ENCODE results near the gene AK5. TPM values are rescaled to one million over a fixed set of nuclear protein-coding genes. Genes with fewer than 3 reads are reported as not detected.

AK5 gene
- total RNA-seq, 4 donors from 2014 or later: 16.7 to 21.3 (median 20.0) TPM

- H3K27ac ChIP-seq: no peak overlapping the region
- DNase-seq (ENCODE audit: low spot score in 2 of 2): no peak
- 80 to 84% methylated on average over 2 of the region's 2 CpGs for WGBS, 2 donors
- no peaks in the 10 kb centered on the region for H3K9me3 ChIP-seq
- H3K36me3 ChIP-seq: no peaks in the 10 kb centered on the region
- peaks cover 0 to 17% (median 4%) of the 10 kb centered on the region in 4 donors for H3K4me1 ChIP-seq
- TF ChIP-seq EP300 (IDR thresholded peaks at IDR 0.05) (no peak), POLR2A (IDR thresholded peaks at IDR 0.05) (no peak), CTCF (IDR thresholded peaks at IDR 0.05) (no peak)
- no peak overlapping the region for H3K4me3 ChIP-seq
- H3K27me3 ChIP-seq: no peaks in the 10 kb centered on the region
Measured at GRCh38 chr1:77465139-77465538, 183.3 kb downstream of the AK5 start.

- 83 to 94% methylated on average over 5 of the region's 5 CpGs for WGBS, 2 donors
- no peak for DNase-seq (ENCODE audit: low spot score in 2 of 2)
Measured at GRCh38 chr1:77465922-77466321, 184.1 kb downstream of the AK5 start.

GRCh38 chr1:77467021-77467595 lies 185.3 kb downstream of the AK5 start:
- DNase-seq (ENCODE audit: low spot score in 2 of 2): no peak
- Histone ChIP-seq H3K27me3 (no peaks in the 10 kb centered on the region), H3K36me3 (no peaks in the 10 kb centered on the region), H3K27ac (peak overlapping the region in 3 of 4 donors; percentile 33 to 73 (median 63)), H3K4me3 (no peak overlapping the region), H3K9me3 (no peaks in the 10 kb centered on the region), H3K4me1 (peaks cover 0 to 17% (median 4%) of the 10 kb centered on the region in 4 donors)
- TF ChIP-seq POLR2A (IDR thresholded peaks at IDR 0.05) (no peak), CTCF (IDR thresholded peaks at IDR 0.05) (no peak), EP300 (IDR thresholded peaks at IDR 0.05) (no peak)
- WGBS, 2 donors: 32 to 59% methylated on average over 2 of the region's 2 CpGs

More at GRCh38 chr1:77465922-77466321, 184.1 kb downstream of the AK5 start:
- no peaks in the 10 kb centered on the region for H3K36me3 ChIP-seq
- H3K4me3 ChIP-seq: no peak overlapping the region
- no peaks in the 10 kb centered on the region for H3K9me3 ChIP-seq
- H3K4me1 ChIP-seq: peaks cover 0 to 17% (median 4%) of the 10 kb centered on the region in 4 donors
- no peak overlapping the region for H3K27ac ChIP-seq
- TF ChIP-seq EP300 (IDR thresholded peaks at IDR 0.05): no peak
- TF ChIP-seq POLR2A (IDR thresholded peaks at IDR 0.05): no peak
- TF ChIP-seq CTCF (IDR thresholded peaks at IDR 0.05): no peak
- H3K27me3 ChIP-seq: no peaks in the 10 kb centered on the region

GRCh38 chr1:77467741-77468140 lies 185.9 kb downstream of the AK5 start:
- Histone ChIP-seq H3K9me3 (no peaks in the 10 kb centered on the region), H3K4me1 (peaks cover 0 to 17% (median 4%) of the 10 kb centered on the region in 4 donors), H3K36me3 (no peaks in the 10 kb centered on the region), H3K4me3 (no peak overlapping the region), H3K27ac (peak overlapping the region in 3 of 4 donors; percentile 33 to 73 (median 63)), H3K27me3 (no peaks in the 10 kb centered on the region)
- TF ChIP-seq POLR2A (IDR thresholded peaks at IDR 0.05): no peak
- TF ChIP-seq EP300 (IDR thresholded peaks at IDR 0.05): no peak
- TF ChIP-seq CTCF (IDR thresholded peaks at IDR 0.05): no peak
- DNase-seq (ENCODE audit: low spot score in 2 of 2): no peak
- WGBS, 2 donors: 43 to 57% methylated on average over 2 of the region's 2 CpGs

GRCh38 chr1:77468257-77468948 lies 186.6 kb downstream of the AK5 start:
- TF ChIP-seq EP300 (IDR thresholded peaks at IDR 0.05) (no peak), CTCF (IDR thresholded peaks at IDR 0.05) (no peak), POLR2A (IDR thresholded peaks at IDR 0.05) (no peak)
- WGBS, 2 donors: 45 to 49% methylated on average over 4 of the region's 4 CpGs
- Histone ChIP-seq H3K36me3 (no peaks in the 10 kb centered on the region), H3K27ac (peak overlapping the region in 2 of 4 donors; percentile 63 to 73), H3K4me1 (peaks cover 0 to 17% (median 4%) of the 10 kb centered on the region in 4 donors), H3K9me3 (no peaks in the 10 kb centered on the region), H3K27me3 (no peaks in the 10 kb centered on the region), H3K4me3 (no peak overlapping the region)
- no peak for DNase-seq (ENCODE audit: low spot score in 2 of 2)

All from tibial nerve (tissue), 4 donors.